Activated T-cell treated with anti-CD3 and anti-CD28 coated beads, Interleukin-2, amount 50 U/mL, for 1 hour (primary cell): ENCODE results near the gene NFIA.

Experiments
- DNase-seq: peaks from one replicate; pipeline ENCODE4 v3.0.0-alpha.2; 2020

Gene NFIA

DNA sequence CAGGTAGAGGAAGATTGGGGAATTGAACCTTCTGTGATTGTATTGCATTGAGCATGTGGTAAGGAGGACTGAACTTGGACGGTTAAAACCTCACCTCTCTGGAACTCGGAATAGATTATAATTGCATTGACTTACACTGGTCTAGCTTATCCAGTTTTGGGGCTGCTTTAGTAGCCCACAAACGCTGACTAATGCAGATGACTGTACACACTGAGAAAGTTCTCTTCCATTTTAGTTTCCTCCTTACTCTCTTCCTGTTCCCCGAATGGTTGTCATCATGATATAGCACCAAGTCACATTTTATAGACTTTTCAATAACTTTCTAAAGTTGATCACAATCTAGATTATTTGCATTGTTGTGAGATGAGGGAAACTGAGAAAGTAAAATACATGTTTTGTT lies 78.2 kb downstream of the NFIA start:
- DNase-seq: no peak

DNA sequence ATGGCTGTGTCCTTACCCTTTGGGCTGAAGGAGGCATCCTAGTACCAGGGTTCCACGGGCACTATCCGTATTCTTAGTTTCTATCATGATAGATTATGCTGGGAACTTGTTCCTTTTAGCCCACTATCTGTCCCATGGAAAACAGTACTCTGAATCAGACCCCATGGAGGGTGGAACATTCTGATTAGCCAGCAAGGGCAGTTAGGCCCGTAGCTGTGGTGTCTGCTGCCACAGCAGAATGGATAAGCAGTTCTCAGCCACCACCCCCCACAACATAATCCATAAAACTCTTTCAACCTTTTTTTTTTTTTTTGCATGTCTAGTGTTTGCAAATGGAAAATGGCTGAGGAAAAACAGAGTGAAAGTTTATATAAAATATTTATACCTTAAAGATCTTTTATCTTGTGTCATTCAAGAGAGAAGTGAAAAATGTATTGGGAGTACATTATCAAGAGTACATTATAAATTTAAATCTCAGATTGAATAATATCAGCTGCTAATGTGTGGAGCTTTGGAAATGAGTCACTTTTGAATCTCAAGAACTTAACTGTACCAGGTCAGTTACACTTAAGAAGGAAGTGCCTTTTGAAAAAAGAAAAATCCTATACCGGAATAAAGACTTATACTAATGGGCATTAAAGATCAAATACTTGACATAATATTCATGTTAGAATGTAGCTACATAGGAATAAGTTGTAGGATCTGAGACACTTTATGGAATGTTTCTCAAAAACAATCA lies 80.3 kb downstream of the NFIA start:
- DNase-seq: no peak

DNA sequence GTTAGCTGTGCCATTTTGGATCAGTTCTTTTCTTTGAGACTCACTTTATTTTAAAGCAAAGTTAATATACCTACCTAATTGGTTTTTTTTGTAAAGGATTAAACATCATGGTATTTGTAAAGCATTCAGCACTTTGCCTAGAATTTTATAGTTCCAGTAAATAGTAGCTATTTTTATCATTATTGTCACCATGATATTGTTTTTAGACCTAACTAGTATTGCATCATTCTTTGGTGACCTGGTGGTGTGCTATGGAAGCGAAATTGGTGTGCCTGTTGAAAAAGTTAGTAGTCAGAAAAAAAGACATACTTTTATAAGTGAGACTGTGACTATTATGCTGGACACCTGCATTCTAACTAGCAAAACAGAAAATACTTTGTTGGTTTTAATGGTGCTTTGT lies 81.0 kb downstream of the NFIA start:
- no peak for DNase-seq

DNA sequence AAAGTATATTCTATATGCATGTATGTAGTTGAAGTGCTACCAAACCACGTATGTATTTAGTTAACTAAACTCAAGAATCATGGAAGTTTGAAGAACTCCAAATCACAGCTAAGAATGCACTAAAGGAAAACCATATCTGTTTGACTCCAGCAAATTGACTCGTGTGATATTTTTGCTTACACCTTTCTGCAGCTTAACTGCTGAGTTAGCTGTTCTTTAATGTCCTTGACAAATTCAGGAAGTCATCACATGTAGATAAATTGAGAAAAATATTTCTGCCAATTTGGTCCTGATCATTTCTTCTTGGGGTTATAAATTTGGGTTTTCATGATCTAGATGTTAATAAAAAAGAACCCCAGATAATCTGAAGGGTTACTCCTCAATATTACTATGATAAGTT lies 83.0 kb downstream of the NFIA start:
- DNase-seq: no peak

DNA sequence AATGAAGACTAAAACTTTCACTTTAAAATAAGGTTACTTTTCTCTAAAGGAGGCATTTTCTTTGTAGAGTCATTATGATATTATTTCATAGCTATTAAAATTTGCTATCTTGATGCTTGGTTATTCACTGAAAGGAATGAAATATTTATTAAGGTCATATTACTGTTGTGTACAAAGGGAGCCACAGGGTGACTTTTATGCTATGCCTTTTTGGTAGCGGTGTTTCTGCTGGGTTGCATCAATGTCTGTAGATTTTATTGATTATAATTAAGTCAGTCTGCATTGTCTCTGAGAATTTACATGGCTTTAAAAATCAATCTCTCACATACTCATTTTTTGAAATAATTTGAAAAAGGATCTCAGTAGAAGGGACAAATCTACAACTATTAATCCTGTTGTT lies 84.9 kb downstream of the NFIA start:
- DNase-seq: no peak

DNA sequence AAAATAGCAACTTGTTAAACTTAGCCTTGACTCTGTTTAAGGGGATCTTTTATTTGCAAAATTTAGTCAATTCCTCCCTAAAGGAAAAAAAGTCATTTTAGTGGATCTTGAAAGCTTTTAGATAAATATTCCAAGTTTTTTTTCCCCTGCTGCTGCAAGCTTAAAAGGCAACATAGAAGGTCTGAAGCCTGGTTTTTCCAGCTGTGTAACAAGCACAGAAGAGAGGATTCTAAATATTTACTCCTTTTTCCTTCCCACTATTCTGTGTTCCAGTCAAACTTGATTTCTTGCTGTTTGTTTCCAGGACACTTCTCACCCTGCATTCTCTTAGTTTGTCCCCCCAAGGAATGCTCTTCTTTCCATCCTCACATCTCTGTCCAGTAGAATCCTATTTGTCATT lies 86.7 kb downstream of the NFIA start:
- no peak for DNase-seq

DNA sequence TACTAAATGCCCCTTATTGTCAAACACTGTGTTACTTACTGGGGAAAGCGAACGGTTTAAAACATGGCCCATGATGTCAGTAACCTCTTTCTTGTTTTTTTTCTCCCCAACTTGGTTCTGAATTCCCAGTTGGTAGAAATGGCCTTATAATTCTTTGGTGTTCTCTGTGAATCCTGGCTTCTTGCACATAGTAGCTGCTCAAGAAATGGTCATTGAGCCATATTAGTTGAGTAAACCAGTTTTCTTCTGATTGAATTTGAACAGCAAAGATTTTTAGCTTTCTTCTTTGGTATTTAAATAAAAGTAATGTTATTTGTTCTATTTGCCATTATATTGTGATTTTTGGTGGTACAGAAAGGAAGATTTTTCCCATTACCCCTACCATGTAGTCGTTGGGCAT lies 87.3 kb downstream of the NFIA start:
- no peak for DNase-seq

DNA sequence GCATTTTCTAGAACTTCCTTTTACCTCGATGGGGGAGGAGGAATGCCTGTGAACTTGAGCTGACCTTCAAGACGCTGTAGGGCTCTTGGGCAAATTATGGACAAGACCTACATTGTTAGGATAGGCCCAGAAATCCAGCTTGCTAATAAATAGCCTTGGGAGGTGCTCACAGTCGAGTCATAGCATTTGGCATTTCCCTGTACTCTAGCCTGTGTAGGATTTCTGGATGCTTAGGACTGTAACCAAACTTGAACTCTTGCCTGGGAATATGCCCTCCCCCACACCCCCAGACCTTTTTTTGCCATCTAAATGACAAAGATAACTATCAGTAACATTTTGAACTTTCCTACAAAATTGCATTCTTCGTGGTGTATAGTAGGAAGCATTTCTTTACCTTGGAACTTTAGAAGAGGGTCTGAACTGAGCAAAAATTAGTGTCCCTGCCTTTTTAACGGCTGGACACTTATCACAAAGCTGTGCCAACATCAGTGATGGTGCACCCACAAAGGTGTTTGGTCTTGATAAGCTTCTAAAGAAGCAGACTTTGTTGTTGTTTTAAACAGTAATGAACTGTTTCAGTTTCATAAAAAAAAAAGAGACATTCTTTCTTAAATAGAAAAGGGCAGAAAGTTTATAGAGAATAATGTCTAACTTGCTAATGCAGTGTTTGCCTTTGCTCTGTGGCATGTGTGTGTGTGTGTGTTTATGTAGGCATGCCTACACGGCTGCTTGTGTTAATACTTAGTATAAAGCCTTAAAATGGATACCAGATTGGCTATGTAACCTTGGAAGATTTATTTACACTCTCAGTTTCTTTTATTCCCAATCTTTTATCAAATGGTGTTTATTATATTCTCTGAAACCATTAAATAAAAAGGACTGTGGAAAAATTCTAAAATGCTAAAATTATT lies 88.2 kb downstream of the NFIA start:
- DNase-seq: no peak

DNA sequence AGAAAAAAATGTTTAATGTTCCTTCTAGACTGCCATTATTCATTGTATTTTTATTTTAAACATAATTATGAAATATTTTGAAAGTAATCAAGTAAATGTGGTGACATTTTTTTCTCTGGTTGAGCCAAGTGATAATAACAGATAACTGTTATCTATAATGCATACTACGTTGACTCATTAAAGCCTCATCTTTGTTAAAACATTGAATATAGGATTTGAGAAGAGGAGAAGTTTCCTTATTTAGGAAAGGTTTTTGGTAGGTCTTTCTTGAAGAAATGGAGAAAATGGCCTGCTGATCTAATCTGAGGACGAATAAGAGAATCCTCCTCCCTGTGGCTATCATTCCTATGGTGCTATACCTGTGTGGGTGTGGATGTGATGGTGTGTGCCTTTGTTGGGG lies 89.0 kb downstream of the NFIA start:
- DNase-seq: no peak

DNA sequence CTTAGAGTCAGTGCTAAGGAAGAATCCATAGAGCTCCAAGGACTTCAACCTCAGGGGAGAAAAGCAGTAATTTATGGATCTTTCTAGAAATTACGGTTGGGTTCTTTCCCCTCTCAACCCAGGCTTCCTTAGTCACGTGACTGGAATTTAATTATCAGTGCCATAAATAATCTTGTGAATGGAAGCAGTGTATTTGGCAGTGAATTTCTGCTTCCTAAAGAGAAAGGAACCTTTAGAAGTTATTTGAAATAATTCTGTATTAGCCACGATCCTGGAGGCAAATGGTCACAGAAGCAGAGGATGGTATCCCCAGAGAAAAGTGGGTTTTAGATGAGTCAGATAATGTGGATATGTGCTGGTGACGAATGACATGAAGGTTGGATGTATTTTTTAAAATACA lies 89.6 kb downstream of the NFIA start:
- no peak for DNase-seq

DNA sequence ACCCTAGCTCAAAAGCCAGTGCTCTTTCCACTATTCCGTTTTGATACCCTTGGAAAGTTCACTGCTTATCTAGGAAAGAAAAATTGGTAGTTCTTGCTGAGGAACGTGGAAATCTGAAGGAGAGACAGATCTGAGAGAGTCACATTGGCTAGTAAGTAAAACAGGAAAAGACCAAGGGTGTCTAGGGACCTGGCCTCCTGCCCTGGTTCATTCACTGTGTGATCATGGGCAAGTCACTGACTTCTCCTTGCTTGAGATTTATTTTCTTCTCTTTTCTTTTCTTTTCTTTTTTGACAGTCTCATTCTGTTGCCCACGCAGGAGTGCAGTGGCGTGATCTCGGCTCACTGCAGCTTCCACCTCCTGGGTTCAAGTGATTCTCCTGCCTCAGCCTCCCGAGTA lies 90.8 kb downstream of the NFIA start:
- no peak for DNase-seq

DNA sequence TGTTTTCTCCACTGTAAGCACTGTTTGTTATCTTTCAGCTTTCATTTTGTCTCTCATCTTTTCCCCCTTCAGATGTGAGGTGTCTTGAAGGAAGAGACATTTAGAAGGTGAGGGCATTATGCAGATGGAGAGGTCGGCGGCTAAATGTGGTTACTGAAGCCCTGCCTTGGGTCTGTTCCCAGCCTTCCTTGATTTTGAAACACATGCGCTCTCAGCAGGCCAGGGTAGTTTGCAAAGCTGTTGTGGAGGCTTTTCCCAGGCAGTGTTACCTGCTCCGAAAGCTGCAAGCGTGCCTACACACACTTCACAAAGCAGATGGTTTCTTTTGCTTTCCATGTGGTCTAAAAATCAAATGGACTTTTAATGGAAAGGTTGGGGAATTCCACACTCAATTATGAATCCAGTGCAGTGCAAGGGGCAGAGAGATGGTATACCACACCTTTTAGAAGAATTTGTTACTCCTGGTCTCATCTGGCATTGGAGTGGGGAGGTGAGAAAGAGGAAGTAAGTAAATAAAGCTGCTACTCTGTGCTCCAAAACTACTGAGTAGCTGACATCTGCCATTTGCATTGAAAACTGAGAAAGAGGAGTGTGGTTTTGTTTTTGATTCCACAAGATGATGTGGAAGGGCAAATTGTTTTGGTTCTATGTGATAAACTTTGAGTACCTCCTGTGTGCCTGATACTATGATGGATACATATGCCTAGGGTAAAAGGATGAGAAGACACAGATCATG lies 91.9 kb downstream of the NFIA start:
- DNase-seq: no peak

DNA sequence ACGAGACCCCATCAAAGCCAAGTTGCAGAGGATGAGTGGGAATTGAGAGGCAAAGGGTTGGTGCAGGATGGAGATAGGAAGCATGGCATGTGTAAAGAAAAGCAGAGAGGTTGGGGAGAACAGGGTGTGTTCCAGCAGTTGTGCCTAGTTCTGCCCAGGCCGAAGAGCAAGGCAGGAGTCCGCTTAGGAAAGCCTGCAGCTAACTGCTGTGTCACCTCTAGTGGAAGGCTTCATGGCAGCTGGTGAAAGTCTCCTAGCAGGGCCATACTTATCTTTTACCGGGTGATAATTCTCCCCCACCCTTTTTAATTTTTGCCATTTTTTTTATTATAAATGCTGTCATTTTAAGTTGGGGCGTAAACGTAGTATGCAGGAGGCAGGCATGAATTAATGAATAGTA lies 93.6 kb downstream of the NFIA start:
- no peak for DNase-seq

DNA sequence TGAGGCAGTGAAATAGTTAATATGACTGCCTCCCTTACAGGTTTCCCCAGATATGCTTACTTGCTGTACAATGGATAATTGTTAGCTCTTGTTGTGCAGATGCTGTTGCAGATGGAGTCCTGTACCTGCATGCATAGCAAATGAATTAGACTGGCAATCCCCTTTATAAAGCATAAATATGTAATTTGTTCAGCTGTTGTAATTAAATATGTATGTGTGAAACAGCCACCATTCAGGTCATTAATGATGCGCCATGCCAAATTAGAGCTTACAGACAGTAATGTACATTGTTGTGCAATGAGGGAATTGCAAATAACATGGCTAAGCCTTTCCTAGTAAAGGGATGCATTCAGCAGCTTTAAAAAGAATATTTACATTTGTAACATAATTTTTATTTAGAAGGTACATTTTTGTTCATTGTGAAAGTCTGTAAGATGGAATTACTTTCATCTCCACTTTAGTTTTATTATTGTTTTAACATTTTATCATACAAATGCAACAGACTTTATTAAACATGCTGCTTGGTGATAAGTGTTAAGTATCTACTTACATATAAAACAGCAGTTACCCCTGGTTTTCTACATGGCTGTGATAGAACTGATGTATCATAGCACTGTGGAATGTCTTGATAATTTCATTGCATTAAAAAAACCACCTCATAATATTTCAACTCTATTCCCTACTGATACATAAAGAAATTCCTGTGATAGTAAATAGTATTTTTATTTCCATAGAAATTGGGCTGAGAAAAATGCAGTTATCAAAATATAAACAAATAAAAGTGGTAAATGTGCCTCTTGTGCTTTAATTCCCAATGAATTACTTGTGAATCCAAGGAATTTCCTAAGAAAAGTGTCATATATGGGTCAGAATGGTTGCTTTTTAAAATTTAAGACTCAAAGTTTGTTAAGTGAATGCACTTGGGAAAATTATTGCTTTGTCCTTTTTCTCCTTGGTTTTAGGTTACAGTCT lies 99.0 kb downstream of the NFIA start:
- no peak for DNase-seq

DNA sequence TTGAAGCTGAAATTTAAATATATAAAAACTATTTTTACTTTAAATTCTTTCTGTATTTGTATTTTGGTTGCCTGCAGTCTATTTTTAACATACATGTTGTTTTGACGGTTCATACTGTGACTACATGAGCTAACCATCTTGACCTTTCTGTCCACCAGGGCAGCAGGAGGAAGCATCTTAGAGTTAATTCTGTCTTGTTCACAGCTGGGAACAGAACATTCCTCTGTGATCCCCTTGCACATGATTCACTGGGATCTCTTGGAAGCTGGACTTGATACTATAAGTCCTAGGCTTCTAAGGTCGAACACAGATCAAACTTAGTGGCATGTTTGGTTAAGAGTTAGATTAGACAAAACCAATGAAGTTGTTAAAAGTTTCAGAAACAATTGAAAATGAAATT lies 99.7 kb downstream of the NFIA start:
- DNase-seq: no peak

DNA sequence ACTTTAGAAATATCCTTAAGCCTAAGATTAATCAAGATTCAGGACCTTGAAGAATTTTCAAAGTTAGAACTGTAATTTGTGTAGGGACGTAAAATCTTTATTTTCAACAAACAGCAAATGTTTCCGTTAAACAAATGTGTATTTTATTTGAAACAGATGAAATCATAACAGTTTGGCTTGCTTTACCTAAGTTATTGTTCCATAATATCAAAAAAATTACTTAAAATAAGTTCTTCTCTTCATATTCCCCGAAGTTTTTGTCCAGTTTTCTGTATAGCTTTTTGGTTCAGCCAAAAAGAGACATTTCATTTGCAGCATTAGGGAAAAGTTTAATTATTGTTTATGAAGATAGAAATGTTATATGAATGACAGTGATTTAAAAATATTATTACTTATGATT lies 100.1 kb downstream of the NFIA start:
- no peak for DNase-seq

DNA sequence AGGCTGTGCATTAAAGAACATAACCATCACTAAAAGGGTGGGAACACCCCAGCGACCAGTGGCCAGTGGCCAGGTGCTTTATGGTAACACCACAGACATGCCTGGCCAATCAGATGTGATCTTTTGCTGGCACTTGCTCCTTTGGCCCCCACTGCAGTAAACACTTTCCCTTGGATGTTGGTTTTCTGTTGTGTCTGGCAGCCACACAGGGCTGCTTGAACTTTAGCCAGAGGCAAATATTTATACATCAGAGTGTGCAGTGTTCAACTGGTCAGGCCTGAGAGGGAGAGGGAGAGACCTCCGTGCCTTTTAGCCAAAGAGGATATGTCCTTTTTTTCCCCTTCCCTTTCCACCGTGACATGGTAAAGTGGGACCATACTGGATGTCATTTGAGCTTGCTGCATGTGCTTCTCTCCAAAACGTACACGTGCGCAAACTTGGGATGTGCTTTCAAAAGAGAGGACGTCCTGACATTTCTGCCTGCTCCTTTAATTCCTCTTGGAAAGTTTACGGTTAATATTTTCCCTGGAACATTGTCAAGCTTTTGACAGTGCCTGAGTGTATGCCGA lies 101.2 kb downstream of the NFIA start:
- no peak for DNase-seq

DNA sequence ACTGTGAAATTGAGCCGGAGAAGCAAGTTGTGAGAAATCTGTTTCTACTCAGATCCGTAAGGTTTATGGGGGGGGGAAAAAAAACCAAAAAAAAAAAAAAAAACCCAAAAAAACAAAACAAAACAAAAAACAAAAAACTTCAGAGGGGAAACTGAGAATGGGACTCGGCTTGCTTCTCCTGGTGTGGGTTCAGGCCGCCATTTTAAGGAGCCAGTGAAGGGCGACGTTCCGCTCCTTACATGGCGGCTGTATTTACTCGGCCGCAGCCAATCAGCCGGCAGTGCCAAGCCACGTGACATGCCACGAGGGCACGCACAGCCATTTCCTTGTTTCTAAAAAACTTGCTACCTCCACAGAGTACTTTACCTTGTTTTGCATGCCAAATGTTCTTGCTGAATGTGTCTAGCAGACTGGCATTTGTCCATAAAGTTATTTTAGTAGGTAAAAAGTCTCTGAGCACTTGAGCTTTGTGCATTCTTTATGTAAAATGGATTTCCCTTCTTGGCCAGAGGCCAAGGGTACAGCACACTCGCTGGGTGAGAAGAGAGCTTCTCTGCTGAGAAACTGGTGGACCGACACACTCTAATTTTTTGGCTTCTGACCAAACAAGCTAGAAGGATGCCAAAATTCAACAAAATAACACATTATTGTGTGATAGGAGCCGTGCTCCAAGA lies 101.8 kb downstream of the NFIA start:
- DNase-seq: no peak

DNA sequence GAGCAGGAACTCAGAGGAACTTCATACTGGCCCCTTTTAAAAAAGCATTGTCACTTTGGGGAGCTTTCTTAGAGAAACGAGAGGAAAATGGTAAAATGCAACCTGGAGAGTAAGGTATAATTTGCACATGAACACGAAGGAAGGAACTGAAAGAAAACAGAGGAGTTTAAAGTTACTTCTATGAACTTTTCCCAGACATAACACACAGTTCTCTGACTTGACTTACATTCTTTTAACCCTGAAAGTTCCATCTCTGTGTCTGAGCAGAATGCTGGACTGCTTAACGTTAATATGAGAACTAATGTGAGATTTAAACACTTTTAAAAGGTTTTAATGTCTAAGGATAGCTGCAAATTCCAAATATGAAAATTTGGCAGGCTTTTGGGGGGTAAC lies 102.3 kb downstream of the NFIA start:
- no peak for DNase-seq

DNA sequence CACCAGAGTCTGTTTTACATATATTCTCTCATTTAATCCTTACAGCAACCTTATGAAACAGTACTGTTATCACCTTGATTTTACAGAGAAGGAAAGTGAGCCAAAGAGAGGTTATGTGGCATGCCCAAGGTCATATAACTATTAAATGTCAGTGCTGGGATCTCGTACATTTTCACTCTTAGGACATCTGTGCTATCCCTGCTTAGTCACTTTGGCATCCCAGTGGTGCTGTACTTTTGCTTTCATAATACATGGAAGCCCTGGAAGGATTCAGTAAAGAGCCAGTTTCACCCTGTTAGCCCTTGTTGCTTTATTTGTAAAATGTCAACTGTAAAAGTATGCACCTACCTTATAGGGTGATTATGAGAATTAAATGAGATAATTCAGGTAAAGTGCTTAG lies 104.4 kb downstream of the NFIA start:
- DNase-seq: no peak

DNA sequence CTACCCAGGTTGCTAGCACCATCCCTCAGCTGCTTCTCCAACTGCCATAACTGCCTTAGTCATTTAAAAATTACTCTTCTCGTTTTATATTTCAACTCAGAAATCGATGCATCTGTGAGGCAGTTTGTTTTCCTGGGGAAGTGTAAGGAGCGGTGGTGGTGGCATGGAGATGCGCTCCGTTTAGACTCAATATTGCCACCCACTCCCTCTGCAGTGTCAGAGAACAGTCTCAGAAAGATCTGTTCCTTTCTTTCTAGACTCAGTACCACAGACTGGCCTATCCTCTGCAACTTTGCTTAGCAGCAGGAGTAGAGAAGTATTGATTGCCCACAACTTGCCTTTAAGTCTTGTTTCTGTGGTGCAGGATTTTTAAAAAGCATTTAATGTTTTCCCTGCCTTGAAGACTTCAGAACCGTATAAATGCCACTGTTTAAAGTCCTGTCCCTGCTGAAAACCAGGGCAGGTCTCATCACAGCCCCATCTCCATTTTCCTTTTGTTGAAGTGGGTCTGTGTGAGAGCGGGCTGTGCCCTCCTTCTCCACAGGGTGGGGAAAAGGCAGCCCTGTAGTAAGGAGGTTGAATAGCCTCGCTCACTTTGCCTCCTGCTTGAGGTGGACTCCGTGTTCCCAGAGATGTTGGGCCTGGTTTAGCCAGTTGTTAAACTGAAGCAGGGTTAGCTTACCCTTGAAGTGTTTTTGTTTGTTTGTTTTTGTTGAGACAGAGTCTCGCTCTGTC lies 105.2 kb downstream of the NFIA start:
- DNase-seq: no peak
